WERI-Rb-1 (cell line): ENCODE measurements around the gene PPP1R37.

Source experiments
- DNase-seq: peaks from one replicate; pipeline ENCODE4 v3.0.0-alpha.2; 2020
- H3K27ac ChIP-seq: fragments of 250-450 bp; sonication (Bioruptor Pico); 2 replicates; pipeline ENCODE4 v1.5.1; 2020; ENCODE audit warnings: mild to moderate bottlenecking, moderate library complexity
- H3K27me3 ChIP-seq: fragments of 250-450 bp; sonication (Bioruptor Pico); 2 replicates; pipeline ENCODE4 v1.5.1; 2021; ENCODE audit warnings: mild to moderate bottlenecking, low read depth, moderate library complexity; ENCODE audit not compliant: insufficient read depth, severe bottlenecking
- H3K36me3 ChIP-seq: fragments of 250-450 bp; sonication (Bioruptor Pico); 2 replicates; pipeline ENCODE4 v1.5.1; 2020; ENCODE audit warnings: mild to moderate bottlenecking, moderate library complexity
- H3K4me3 ChIP-seq: 2 replicates; pipeline ENCODE4 v1.5.1; 2011; ENCODE audit warnings: low read depth, mild to moderate bottlenecking, control low read depth, low read length
- H3K9me3 ChIP-seq: fragments of 250-450 bp; sonication (Bioruptor Pico); 2 replicates; pipeline ENCODE4 v1.5.1; 2021; ENCODE audit warnings: mild to moderate bottlenecking, moderate library complexity; ENCODE audit not compliant: severe bottlenecking
- TF ChIP-seq, protein P1 (sequence below): IDR thresholded peaks from 2 replicates; pipeline ENCODE4 v1.5.1; 2011; ENCODE audit warnings: low read depth, mild to moderate bottlenecking, control low read depth, inconsistent platforms, low read length

The PPP1R37 gene

DNA sequence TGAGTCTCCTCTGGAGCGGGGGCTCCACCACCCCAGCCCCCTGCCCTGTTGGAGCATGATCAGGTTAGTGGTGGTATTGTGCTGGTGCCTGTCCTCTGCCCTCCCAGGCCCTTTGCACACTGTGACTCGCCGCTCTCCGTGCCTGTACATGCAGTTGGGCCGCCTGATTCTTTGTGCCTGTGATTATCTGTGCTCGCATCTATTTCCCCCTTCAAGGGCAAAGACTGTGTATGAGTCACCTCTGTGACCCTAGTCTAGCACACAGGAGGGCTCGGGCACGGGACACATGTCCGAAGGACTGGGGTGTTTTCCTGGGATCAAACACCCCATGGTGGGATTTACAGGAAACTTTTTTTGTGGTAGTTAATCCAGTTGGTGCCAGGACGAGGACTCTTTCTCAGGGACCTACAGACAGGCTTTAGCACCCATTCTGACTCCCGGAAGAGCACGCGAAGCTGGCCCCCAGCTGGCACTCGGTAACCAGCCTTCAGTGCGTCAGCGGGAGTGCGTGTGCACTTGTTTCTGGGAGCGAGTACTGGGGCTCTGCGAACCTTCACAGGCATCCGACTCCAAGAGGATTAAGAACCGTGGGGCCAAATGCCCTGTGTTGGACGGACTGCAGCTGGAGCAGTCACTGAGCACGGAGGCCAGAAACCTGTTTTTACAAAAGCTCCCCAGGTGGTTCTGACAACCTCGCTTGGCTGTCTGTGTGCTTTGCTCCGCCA lies 6.7 kb downstream of the PPP1R37 start:
- DNase-seq: peak; percentile 56
- Histone ChIP-seq H3K9me3 (no peaks in the 10 kb centered on the region), H3K27ac (no peak overlapping the region), H3K36me3 (peaks cover 30% of the 10 kb centered on the region), H3K4me3 (no peak overlapping the region), H3K27me3 (no peaks in the 10 kb centered on the region)
- TF ChIP-seq, protein P1, sequence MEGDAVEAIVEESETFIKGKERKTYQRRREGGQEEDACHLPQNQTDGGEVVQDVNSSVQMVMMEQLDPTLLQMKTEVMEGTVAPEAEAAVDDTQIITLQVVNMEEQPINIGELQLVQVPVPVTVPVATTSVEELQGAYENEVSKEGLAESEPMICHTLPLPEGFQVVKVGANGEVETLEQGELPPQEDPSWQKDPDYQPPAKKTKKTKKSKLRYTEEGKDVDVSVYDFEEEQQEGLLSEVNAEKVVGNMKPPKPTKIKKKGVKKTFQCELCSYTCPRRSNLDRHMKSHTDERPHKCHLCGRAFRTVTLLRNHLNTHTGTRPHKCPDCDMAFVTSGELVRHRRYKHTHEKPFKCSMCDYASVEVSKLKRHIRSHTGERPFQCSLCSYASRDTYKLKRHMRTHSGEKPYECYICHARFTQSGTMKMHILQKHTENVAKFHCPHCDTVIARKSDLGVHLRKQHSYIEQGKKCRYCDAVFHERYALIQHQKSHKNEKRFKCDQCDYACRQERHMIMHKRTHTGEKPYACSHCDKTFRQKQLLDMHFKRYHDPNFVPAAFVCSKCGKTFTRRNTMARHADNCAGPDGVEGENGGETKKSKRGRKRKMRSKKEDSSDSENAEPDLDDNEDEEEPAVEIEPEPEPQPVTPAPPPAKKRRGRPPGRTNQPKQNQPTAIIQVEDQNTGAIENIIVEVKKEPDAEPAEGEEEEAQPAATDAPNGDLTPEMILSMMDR: no peak

- no peak overlapping the region for H3K4me3 ChIP-seq
- H3K27ac ChIP-seq: no peak overlapping the region
- H3K9me3 ChIP-seq: no peaks in the 10 kb centered on the region
- H3K36me3 ChIP-seq: peaks cover 24% of the 10 kb centered on the region
- TF ChIP-seq, protein P1: no peak
- no peak for DNase-seq
- no peaks in the 10 kb centered on the region for H3K27me3 ChIP-seq
Measured at GRCh38 chr19:45100201-45100600, 7.2 kb downstream of the PPP1R37 start.

- TF ChIP-seq, protein P1: no peak
- H3K4me3 ChIP-seq: no peak overlapping the region
- H3K27me3 ChIP-seq: no peaks in the 10 kb centered on the region
- no peak for DNase-seq
- H3K9me3 ChIP-seq: no peaks in the 10 kb centered on the region
- H3K27ac ChIP-seq: no peak overlapping the region
- peaks cover 20% of the 10 kb centered on the region for H3K36me3 ChIP-seq
Measured at GRCh38 chr19:45100846-45101252, 7.9 kb downstream of the PPP1R37 start.

- no peak overlapping the region for H3K4me3 ChIP-seq
- DNase-seq: no peak
- TF ChIP-seq, protein P1: no peak
- no peaks in the 10 kb centered on the region for H3K27me3 ChIP-seq
- no peak overlapping the region for H3K27ac ChIP-seq
- no peaks in the 10 kb centered on the region for H3K9me3 ChIP-seq
- peaks cover 17% of the 10 kb centered on the region for H3K36me3 ChIP-seq
Measured at GRCh38 chr19:45101806-45102205, 8.8 kb downstream of the PPP1R37 start.

DNA sequence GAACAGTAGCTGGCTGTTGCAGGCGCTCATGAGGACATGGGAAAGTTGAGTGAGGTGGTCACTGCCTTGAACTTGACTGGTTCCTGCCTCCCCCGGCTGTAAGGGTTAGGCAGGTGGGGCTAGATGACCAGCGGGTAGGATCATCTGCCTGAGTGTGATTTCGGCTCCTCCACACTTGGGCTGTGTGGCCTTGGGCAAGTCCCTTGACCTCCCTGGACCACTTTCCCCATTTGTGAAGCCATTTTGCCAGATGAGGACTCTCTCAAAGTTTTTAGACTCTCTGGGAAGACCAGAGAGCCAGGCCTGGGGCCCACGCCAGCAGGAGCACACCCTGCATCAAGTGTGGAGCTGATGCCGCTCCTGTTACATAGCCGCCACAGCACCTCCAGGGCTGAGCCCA lies 9.5 kb downstream of the PPP1R37 start:
- no peak for DNase-seq
- Histone ChIP-seq H3K27me3 (no peaks in the 10 kb centered on the region), H3K27ac (no peak overlapping the region), H3K4me3 (no peak overlapping the region), H3K9me3 (no peaks in the 10 kb centered on the region), H3K36me3 (peaks cover 17% of the 10 kb centered on the region)
- TF ChIP-seq, protein P1: no peak

GRCh38 chr19:45103156-45103507 lies 10.2 kb downstream of the PPP1R37 start:
- TF ChIP-seq, protein P1: no peak
- H3K36me3 ChIP-seq: peaks cover 17% of the 10 kb centered on the region
- H3K27me3 ChIP-seq: no peaks in the 10 kb centered on the region
- no peak overlapping the region for H3K4me3 ChIP-seq
- no peak overlapping the region for H3K27ac ChIP-seq
- no peak for DNase-seq
- H3K9me3 ChIP-seq: no peaks in the 10 kb centered on the region
